H9 (cell line): ENCODE measurements around the gene CLEC4C. TPM values are rescaled to one million over a fixed set of nuclear protein-coding genes. Genes with fewer than 3 reads are reported as not detected.

Experiments used
- DNase-seq: peaks from one replicate; pipeline ENCODE4 v3.0.0-alpha.2; 2017
- H2AFZ ChIP-seq: one replicate; pipeline ENCODE4 v1.6.1; 2013; ENCODE audit warnings: mild to moderate bottlenecking, low read length, control low read depth, moderate library complexity
- H2AK5ac ChIP-seq: 2 replicates; pipeline ENCODE4 v1.6.1; 2013; ENCODE audit warnings: low read length, control low read depth, mixed read lengths; ENCODE audit not compliant: insufficient read length
- H2BK120ac ChIP-seq: one replicate; pipeline ENCODE4 v1.6.1; 2013; ENCODE audit warnings: low read depth, mild to moderate bottlenecking, low read length, control low read depth, inconsistent platforms; ENCODE audit not compliant: poor library complexity, severe bottlenecking
- H2BK12ac ChIP-seq: 2 replicates; pipeline ENCODE4 v1.6.1; 2013; ENCODE audit warnings: low read length, control low read depth, mixed read lengths, low read depth; ENCODE audit not compliant: insufficient read length
- H2BK15ac ChIP-seq: 2 replicates; pipeline ENCODE4 v1.6.1; 2013; ENCODE audit warnings: low read depth, low read length, control low read depth
- H2BK20ac ChIP-seq: one replicate; pipeline ENCODE4 v1.6.1; 2013; ENCODE audit warnings: low read depth, mild to moderate bottlenecking, low read length, control low read depth, inconsistent platforms; ENCODE audit not compliant: poor library complexity, severe bottlenecking
- H2BK5ac ChIP-seq: 2 replicates; pipeline ENCODE4 v1.6.1; 2013; ENCODE audit warnings: low read length, control low read depth, mixed read lengths; ENCODE audit not compliant: insufficient read length
- H3K14ac ChIP-seq: 2 replicates; pipeline ENCODE4 v1.6.1; 2013; ENCODE audit warnings: low read length, control low read depth; ENCODE audit not compliant: insufficient read depth
- H3K18ac ChIP-seq: 2 replicates; pipeline ENCODE4 v1.6.1; 2013; ENCODE audit warnings: low read depth, mild to moderate bottlenecking, mixed read lengths, low read length, control low read depth; ENCODE audit not compliant: insufficient read length
- H3K23ac ChIP-seq: 2 replicates; pipeline ENCODE4 v1.6.1; 2013; ENCODE audit warnings: low read length, control low read depth, mixed read lengths, low read depth; ENCODE audit not compliant: insufficient read length
- H3K23me2 ChIP-seq: 2 replicates; pipeline ENCODE4 v1.6.1; 2013; ENCODE audit warnings: low read depth, mild to moderate bottlenecking, mixed read lengths, low read length, control low read depth; ENCODE audit not compliant: insufficient read length, poor library complexity, severe bottlenecking
- H3K27ac ChIP-seq: 2 replicates; pipeline ENCODE4 v1.5.1; 2013; ENCODE audit warnings: low read length, control low read depth, mixed read lengths, low read depth; ENCODE audit not compliant: insufficient read length
- H3K27me3 ChIP-seq: 2 replicates; pipeline ENCODE4 v1.6.1; 2013; ENCODE audit warnings: low read length, control low read depth, inconsistent platforms; ENCODE audit not compliant: insufficient read depth
- H3K4ac ChIP-seq: 2 replicates; pipeline ENCODE4 v1.6.1; 2013; ENCODE audit warnings: low read depth, mild to moderate bottlenecking, control low read depth, inconsistent platforms, low read length, moderate library complexity
- H3K4me1 ChIP-seq: 2 replicates; pipeline ENCODE4 v1.6.1; 2013; ENCODE audit warnings: low read length, control low read depth, inconsistent platforms; ENCODE audit not compliant: insufficient read depth
- H3K4me2 ChIP-seq: 2 replicates; pipeline ENCODE4 v1.6.1; 2013; ENCODE audit warnings: low read length, control low read depth, mixed read lengths; ENCODE audit not compliant: insufficient read length, insufficient read depth
- H3K56ac ChIP-seq: 2 replicates; pipeline ENCODE4 v1.6.1; 2013; ENCODE audit warnings: low read depth, mild to moderate bottlenecking, mixed read lengths, low read length, control low read depth; ENCODE audit not compliant: insufficient read length
- H3K79me1 ChIP-seq: 2 replicates; pipeline ENCODE4 v1.6.1; 2013; ENCODE audit warnings: low read depth, mild to moderate bottlenecking, moderate library complexity, low read length, control low read depth, inconsistent platforms; ENCODE audit not compliant: insufficient read depth, poor library complexity, severe bottlenecking
- H3K79me2 ChIP-seq: 2 replicates; pipeline ENCODE4 v1.6.1; 2013; ENCODE audit warnings: low read length, control low read depth, inconsistent platforms; ENCODE audit not compliant: insufficient read depth
- H3K9ac ChIP-seq: 2 replicates; pipeline ENCODE4 v1.6.1; 2013; ENCODE audit warnings: low read length, control low read depth, mixed read lengths; ENCODE audit not compliant: insufficient read length; ENCODE audit errors: extremely low read depth
- H3K9me3 ChIP-seq: one replicate; pipeline ENCODE4 v1.6.1; 2013; ENCODE audit warnings: low read depth, low read length, inconsistent platforms; ENCODE audit not compliant: control insufficient read depth
- H3T11ph ChIP-seq: one replicate; pipeline ENCODE4 v1.6.1; 2013; ENCODE audit warnings: mild to moderate bottlenecking, low read length, control low read depth, inconsistent platforms
- H4K20me1 ChIP-seq: one replicate; pipeline ENCODE4 v1.6.1; 2013; ENCODE audit not compliant: control insufficient read depth, insufficient read length, insufficient read depth
- H4K5ac ChIP-seq: 2 replicates; pipeline ENCODE4 v1.6.1; 2013; ENCODE audit warnings: low read depth, mild to moderate bottlenecking, mixed read lengths, low read length, control low read depth; ENCODE audit not compliant: insufficient read length
- H4K8ac ChIP-seq: replicated peaks from 2 replicates; pipeline ENCODE4 v1.6.1; 2013; ENCODE audit warnings: low read length, control low read depth, mixed read lengths, low read depth; ENCODE audit not compliant: insufficient read length
- H4K91ac ChIP-seq: 2 replicates; pipeline ENCODE4 v1.6.1; 2013; ENCODE audit warnings: low read depth, mild to moderate bottlenecking, moderate library complexity, mixed read lengths, low read length, control low read depth; ENCODE audit not compliant: insufficient read length
- H3K27ac Mint-ChIP-seq, 3 experiments: 2 replicates in 2 of 3; 3 replicates in 1 of 3; pipeline ENCODE4 v1.8.0; 2020 to 2021; ENCODE audit warnings: mixed read lengths in 3 of 3, mild to moderate bottlenecking in 1 of 3, moderate library complexity in 1 of 3
- H3K27me3 Mint-ChIP-seq: 2 replicates; pipeline ENCODE4 v1.8.0; 2021; ENCODE audit warnings: low read depth, mild to moderate bottlenecking, moderate library complexity, mixed read lengths
- H3K36me3 Mint-ChIP-seq, 3 experiments: 2 replicates in 2 of 3; 3 replicates in 1 of 3; pipeline ENCODE4 v1.8.0; 2020 to 2021; ENCODE audit warnings: low read depth in 3 of 3, mixed read lengths in 3 of 3; ENCODE audit not compliant: insufficient read depth in 1 of 3
- H3K4me1 Mint-ChIP-seq, 2 experiments: 2 replicates each; pipeline ENCODE4 v1.8.0; 2020; ENCODE audit warnings: mixed read lengths in 2 of 2
- H3K4me3 Mint-ChIP-seq, 2 experiments: 2 replicates in 1 of 2; 3 replicates in 1 of 2; pipeline ENCODE4 v1.8.0; 2020 to 2021; ENCODE audit warnings: mild to moderate bottlenecking in 2 of 2, mixed read lengths in 2 of 2, moderate library complexity in 1 of 2
- H3K9me3 Mint-ChIP-seq, 2 experiments: 2 replicates in 1 of 2; 3 replicates in 1 of 2; pipeline ENCODE4 v1.8.0; 2020; ENCODE audit warnings: mild to moderate bottlenecking in 2 of 2, mixed read lengths in 2 of 2, moderate library complexity in 1 of 2
- CTCF ChIP-seq: fragments of 200-600 bp; sonication (generic); conservative IDR thresholded peaks from 3 replicates; pipeline ENCODE4 v1.8.0; 2021; ENCODE audit warnings: antibody characterized with exemption, mild to moderate bottlenecking
- WGBS: extraction: QIAGEN DNeasy Blood & Tissue Kit; methylation state at CpG from one replicate; pipeline ENCODE4 v1.1.7; 2013; ENCODE audit warnings: missing lambda C conversion rate, low lambda C conversion rate, mixed read lengths; ENCODE audit not compliant: insufficient read length; ENCODE audit errors: extremely low coverage; 5-methylcytosine and 5-hydroxymethylcytosine counted together
- total RNA-seq: library from RNA; stranded (reverse); gene quantifications from 2 replicates; pipeline ENCODE4 v1.2.1, GENCODE V29; 2021

CLEC4C gene
- total RNA-seq, 1 experiment from 2014 or later = 0.26 TPM

GRCh38 chr12:7716381-7716780 lies 30.8 kb downstream of the CLEC4C start:
- Histone ChIP-seq H2BK15ac (no peak overlapping the region), H3K4me1 (no peaks in the 10 kb centered on the region), H3K79me2 (no peaks in the 10 kb centered on the region), H2BK12ac (no peak overlapping the region), H3T11ph (no peak overlapping the region), H2BK120ac (no peak overlapping the region), H2BK20ac (no peak overlapping the region), H4K8ac (no peak overlapping the region), H3K79me1 (no peaks in the 10 kb centered on the region), H3K18ac (no peak overlapping the region), H3K23ac (no peak overlapping the region), H4K91ac (no peak overlapping the region), H3K23me2 (no peaks in the 10 kb centered on the region), H3K4ac (no peak overlapping the region), H3K27me3 (no peaks in the 10 kb centered on the region), H3K9ac (no peak overlapping the region), H2AK5ac (no peak overlapping the region), H3K27ac (no peak overlapping the region), H4K5ac (no peak overlapping the region), H2BK5ac (no peak overlapping the region), H3K14ac (no peak overlapping the region), H3K9me3 (no peaks in the 10 kb centered on the region), H2AFZ (no peak overlapping the region), H3K56ac (no peak overlapping the region), H4K20me1 (no peaks in the 10 kb centered on the region), H3K4me2 (no peak overlapping the region)
- WGBS = no CpG with 5 or more reads among the region's 5 CpGs
- Mint-ChIP-seq H3K9me3 (no peaks in the 10 kb centered on the region; a peak in 2 of 5 replicates), H3K4me1 (peaks cover 13 to 19% of the 10 kb centered on the region in 2 experiments), H3K36me3 (no peaks in the 10 kb centered on the region), H3K27me3 (no peaks in the 10 kb centered on the region), H3K27ac (no peak overlapping the region), H3K4me3 (no peak overlapping the region)
- no peak for DNase-seq
- peak; percentile 73 for TF ChIP-seq CTCF
